H9 (cell line): Measurements from ENCODE around the gene ENPP5. TPM values are rescaled to one million over a fixed set of nuclear protein-coding genes. Genes with fewer than 3 reads are reported as not detected.

Experiments used
- DNase-seq: peaks from one replicate; pipeline ENCODE4 v3.0.0-alpha.2; 2017
- H2AFZ ChIP-seq: one replicate; pipeline ENCODE4 v1.6.1; 2013; ENCODE audit warnings: mild to moderate bottlenecking, low read length, control low read depth, moderate library complexity
- H2AK5ac ChIP-seq: 2 replicates; pipeline ENCODE4 v1.6.1; 2013; ENCODE audit warnings: low read length, control low read depth, mixed read lengths; ENCODE audit not compliant: insufficient read length
- H2BK120ac ChIP-seq: one replicate; pipeline ENCODE4 v1.6.1; 2013; ENCODE audit warnings: low read depth, mild to moderate bottlenecking, low read length, control low read depth, inconsistent platforms; ENCODE audit not compliant: poor library complexity, severe bottlenecking
- H2BK12ac ChIP-seq: 2 replicates; pipeline ENCODE4 v1.6.1; 2013; ENCODE audit warnings: low read length, control low read depth, mixed read lengths, low read depth; ENCODE audit not compliant: insufficient read length
- H2BK15ac ChIP-seq: 2 replicates; pipeline ENCODE4 v1.6.1; 2013; ENCODE audit warnings: low read depth, low read length, control low read depth
- H2BK20ac ChIP-seq: one replicate; pipeline ENCODE4 v1.6.1; 2013; ENCODE audit warnings: low read depth, mild to moderate bottlenecking, low read length, control low read depth, inconsistent platforms; ENCODE audit not compliant: poor library complexity, severe bottlenecking
- H2BK5ac ChIP-seq: 2 replicates; pipeline ENCODE4 v1.6.1; 2013; ENCODE audit warnings: low read length, control low read depth, mixed read lengths; ENCODE audit not compliant: insufficient read length
- H3K14ac ChIP-seq: 2 replicates; pipeline ENCODE4 v1.6.1; 2013; ENCODE audit warnings: low read length, control low read depth; ENCODE audit not compliant: insufficient read depth
- H3K18ac ChIP-seq: 2 replicates; pipeline ENCODE4 v1.6.1; 2013; ENCODE audit warnings: low read depth, mild to moderate bottlenecking, mixed read lengths, low read length, control low read depth; ENCODE audit not compliant: insufficient read length
- H3K23ac ChIP-seq: 2 replicates; pipeline ENCODE4 v1.6.1; 2013; ENCODE audit warnings: low read length, control low read depth, mixed read lengths, low read depth; ENCODE audit not compliant: insufficient read length
- H3K23me2 ChIP-seq: 2 replicates; pipeline ENCODE4 v1.6.1; 2013; ENCODE audit warnings: low read depth, mild to moderate bottlenecking, mixed read lengths, low read length, control low read depth; ENCODE audit not compliant: insufficient read length, poor library complexity, severe bottlenecking
- H3K27ac ChIP-seq: 2 replicates; pipeline ENCODE4 v1.5.1; 2013; ENCODE audit warnings: low read length, control low read depth, mixed read lengths, low read depth; ENCODE audit not compliant: insufficient read length
- H3K27me3 ChIP-seq: 2 replicates; pipeline ENCODE4 v1.6.1; 2013; ENCODE audit warnings: low read length, control low read depth, inconsistent platforms; ENCODE audit not compliant: insufficient read depth
- H3K4ac ChIP-seq: 2 replicates; pipeline ENCODE4 v1.6.1; 2013; ENCODE audit warnings: low read depth, mild to moderate bottlenecking, control low read depth, inconsistent platforms, low read length, moderate library complexity
- H3K4me1 ChIP-seq: 2 replicates; pipeline ENCODE4 v1.6.1; 2013; ENCODE audit warnings: low read length, control low read depth, inconsistent platforms; ENCODE audit not compliant: insufficient read depth
- H3K4me2 ChIP-seq: 2 replicates; pipeline ENCODE4 v1.6.1; 2013; ENCODE audit warnings: low read length, control low read depth, mixed read lengths; ENCODE audit not compliant: insufficient read length, insufficient read depth
- H3K56ac ChIP-seq: 2 replicates; pipeline ENCODE4 v1.6.1; 2013; ENCODE audit warnings: low read depth, mild to moderate bottlenecking, mixed read lengths, low read length, control low read depth; ENCODE audit not compliant: insufficient read length
- H3K79me1 ChIP-seq: 2 replicates; pipeline ENCODE4 v1.6.1; 2013; ENCODE audit warnings: low read depth, mild to moderate bottlenecking, moderate library complexity, low read length, control low read depth, inconsistent platforms; ENCODE audit not compliant: insufficient read depth, poor library complexity, severe bottlenecking
- H3K79me2 ChIP-seq: 2 replicates; pipeline ENCODE4 v1.6.1; 2013; ENCODE audit warnings: low read length, control low read depth, inconsistent platforms; ENCODE audit not compliant: insufficient read depth
- H3K9ac ChIP-seq: 2 replicates; pipeline ENCODE4 v1.6.1; 2013; ENCODE audit warnings: low read length, control low read depth, mixed read lengths; ENCODE audit not compliant: insufficient read length; ENCODE audit errors: extremely low read depth
- H3K9me3 ChIP-seq: one replicate; pipeline ENCODE4 v1.6.1; 2013; ENCODE audit warnings: low read depth, low read length, inconsistent platforms; ENCODE audit not compliant: control insufficient read depth
- H3T11ph ChIP-seq: one replicate; pipeline ENCODE4 v1.6.1; 2013; ENCODE audit warnings: mild to moderate bottlenecking, low read length, control low read depth, inconsistent platforms
- H4K20me1 ChIP-seq: one replicate; pipeline ENCODE4 v1.6.1; 2013; ENCODE audit not compliant: control insufficient read depth, insufficient read length, insufficient read depth
- H4K5ac ChIP-seq: 2 replicates; pipeline ENCODE4 v1.6.1; 2013; ENCODE audit warnings: low read depth, mild to moderate bottlenecking, mixed read lengths, low read length, control low read depth; ENCODE audit not compliant: insufficient read length
- H4K8ac ChIP-seq: replicated peaks from 2 replicates; pipeline ENCODE4 v1.6.1; 2013; ENCODE audit warnings: low read length, control low read depth, mixed read lengths, low read depth; ENCODE audit not compliant: insufficient read length
- H4K91ac ChIP-seq: 2 replicates; pipeline ENCODE4 v1.6.1; 2013; ENCODE audit warnings: low read depth, mild to moderate bottlenecking, moderate library complexity, mixed read lengths, low read length, control low read depth; ENCODE audit not compliant: insufficient read length
- H3K27ac Mint-ChIP-seq, 3 experiments: 2 replicates in 2 of 3; 3 replicates in 1 of 3; pipeline ENCODE4 v1.8.0; 2020 to 2021; ENCODE audit warnings: mixed read lengths in 3 of 3, mild to moderate bottlenecking in 1 of 3, moderate library complexity in 1 of 3
- H3K27me3 Mint-ChIP-seq: 2 replicates; pipeline ENCODE4 v1.8.0; 2021; ENCODE audit warnings: low read depth, mild to moderate bottlenecking, moderate library complexity, mixed read lengths
- H3K36me3 Mint-ChIP-seq, 3 experiments: 2 replicates in 2 of 3; 3 replicates in 1 of 3; pipeline ENCODE4 v1.8.0; 2020 to 2021; ENCODE audit warnings: low read depth in 3 of 3, mixed read lengths in 3 of 3; ENCODE audit not compliant: insufficient read depth in 1 of 3
- H3K4me1 Mint-ChIP-seq, 2 experiments: 2 replicates each; pipeline ENCODE4 v1.8.0; 2020; ENCODE audit warnings: mixed read lengths in 2 of 2
- H3K4me3 Mint-ChIP-seq, 2 experiments: 2 replicates in 1 of 2; 3 replicates in 1 of 2; pipeline ENCODE4 v1.8.0; 2020 to 2021; ENCODE audit warnings: mild to moderate bottlenecking in 2 of 2, mixed read lengths in 2 of 2, moderate library complexity in 1 of 2
- H3K9me3 Mint-ChIP-seq, 2 experiments: 2 replicates in 1 of 2; 3 replicates in 1 of 2; pipeline ENCODE4 v1.8.0; 2020; ENCODE audit warnings: mild to moderate bottlenecking in 2 of 2, mixed read lengths in 2 of 2, moderate library complexity in 1 of 2
- CTCF ChIP-seq: fragments of 200-600 bp; sonication (generic); conservative IDR thresholded peaks from 3 replicates; pipeline ENCODE4 v1.8.0; 2021; ENCODE audit warnings: antibody characterized with exemption, mild to moderate bottlenecking
- WGBS: extraction: QIAGEN DNeasy Blood & Tissue Kit; methylation state at CpG from one replicate; pipeline ENCODE4 v1.1.7; 2013; ENCODE audit warnings: missing lambda C conversion rate, low lambda C conversion rate, mixed read lengths; ENCODE audit not compliant: insufficient read length; ENCODE audit errors: extremely low coverage; 5-methylcytosine and 5-hydroxymethylcytosine counted together
- total RNA-seq: library from RNA; stranded (reverse); gene quantifications from 2 replicates; pipeline ENCODE4 v1.2.1, GENCODE V29; 2021

ENPP5 gene
- total RNA-seq, 1 experiment from 2014 or later: 4.6 TPM

- H3K27me3 Mint-ChIP-seq: no peaks in the 10 kb centered on the region
- Histone ChIP-seq H3K23me2 (no peaks in the 10 kb centered on the region), H3K23ac (no peak overlapping the region), H2AFZ (no peak overlapping the region), H2BK20ac (no peak overlapping the region), H3K14ac (no peak overlapping the region), H3K18ac (no peak overlapping the region), H3K56ac (no peak overlapping the region), H3K27me3 (no peaks in the 10 kb centered on the region), H3T11ph (no peak overlapping the region), H3K4me2 (no peak overlapping the region), H3K79me2 (no peaks in the 10 kb centered on the region), H2BK120ac (no peak overlapping the region), H4K91ac (no peak overlapping the region), H3K4ac (no peak overlapping the region), H2BK15ac (no peak overlapping the region), H3K27ac (no peak overlapping the region), H2BK5ac (no peak overlapping the region), H3K79me1 (no peaks in the 10 kb centered on the region), H2AK5ac (no peak overlapping the region), H4K8ac (no peak overlapping the region), H4K5ac (no peak overlapping the region), H4K20me1 (no peaks in the 10 kb centered on the region), H3K9me3 (no peaks in the 10 kb centered on the region), H2BK12ac (no peak overlapping the region), H3K4me1 (no peaks in the 10 kb centered on the region), H3K9ac (no peak overlapping the region)
- H3K36me3 Mint-ChIP-seq: no peaks in the 10 kb centered on the region
- H3K4me3 Mint-ChIP-seq: no peak overlapping the region
- WGBS: no CpG with 5 or more reads among the region's 1 CpG
- H3K4me1 Mint-ChIP-seq: peaks cover 20 to 24% of the 10 kb centered on the region in 2 experiments
- H3K9me3 Mint-ChIP-seq: no peaks in the 10 kb centered on the region
- no peak for DNase-seq
- H3K27ac Mint-ChIP-seq: peak overlapping the region in 2 of 3 experiments; percentile 36 to 65; a peak in 2 of 7 replicates
- no peak for TF ChIP-seq CTCF
These were observed 26.5 kb downstream of the ENPP5 start for GRCh38 chr6:46144270-46144669.
